PC-9 (cell line): Measurements from ENCODE around the gene DRAP1. TPM values are rescaled to one million over a fixed set of nuclear protein-coding genes. Genes with fewer than 3 reads are reported as not detected.

Experiments
- BruUV-seq: library from RNA; stranded (reverse); fragments of 400-500 nt; replicated peaks from 2 replicates; lab custom pipeline; 2021; lab: Mats Ljungman, UMichigan
- CTCF ChIA-PET: fragments of 300-600 bp; sonication (Branson Sonifier 250); formaldehyde crosslinking; loops from one replicate; lab custom pipeline; 2022; ENCODE audit warnings: antibody characterized with exemption; lab: Charles Lee
- POLR2A ChIA-PET: fragments of 300-600 bp; sonication (Branson Sonifier 250); formaldehyde crosslinking; loops from one replicate; lab custom pipeline; 2022; ENCODE audit warnings: antibody characterized with exemption; ENCODE audit not compliant: unreplicated experiment; lab: Charles Lee
- DNase-seq, 2 experiments: peaks; one replicate each; pipeline versions ENCODE4 v3.0.0 to v3.0.0-alpha.2; 2015 to 2022; ENCODE audit warnings: mixed read lengths in 1 of 2
- H2AFZ ChIP-seq: fragments of 200-600 bp; sonication (generic); 2 replicates; pipeline ENCODE4 v1.8.1; 2017; ENCODE audit warnings: antibody characterized with exemption
- H3F3A ChIP-seq: fragments of 200-600 bp; sonication (generic); 2 replicates; pipeline ENCODE4 v1.8.1; 2017; ENCODE audit warnings: antibody characterized with exemption, mild to moderate bottlenecking, low read depth; ENCODE audit not compliant: insufficient read depth
- H3K27ac ChIP-seq: fragments of 200-600 bp; sonication (generic); 2 replicates; pipeline ENCODE4 v1.6.1; 2016; ENCODE audit warnings: mixed run types
- H3K27me3 ChIP-seq: fragments of 200-600 bp; sonication (generic); 2 replicates; pipeline ENCODE4 v1.6.1; 2016; ENCODE audit warnings: low read depth, mixed run types; ENCODE audit not compliant: insufficient read depth
- H3K36me3 ChIP-seq: fragments of 200-600 bp; sonication (generic); 2 replicates; pipeline ENCODE4 v1.6.1; 2016; ENCODE audit warnings: low read depth, mixed run types
- H3K4me1 ChIP-seq: fragments of 200-600 bp; sonication (generic); replicated peaks from 2 replicates; pipeline ENCODE4 v1.6.1; 2016; ENCODE audit warnings: mixed run types; ENCODE audit not compliant: insufficient read depth
- H3K4me2 ChIP-seq: fragments of 200-600 bp; sonication (generic); 2 replicates; pipeline ENCODE4 v1.6.1; 2017; ENCODE audit warnings: mixed run types
- H3K4me3 ChIP-seq: fragments of 200-600 bp; sonication (generic); 2 replicates; pipeline ENCODE4 v1.6.1; 2016; ENCODE audit warnings: mixed run types
- H3K79me2 ChIP-seq: fragments of 200-600 bp; sonication (generic); 2 replicates; pipeline ENCODE4 v1.6.1; 2017; ENCODE audit warnings: low read depth, mixed run types
- H3K9me2 ChIP-seq: fragments of 200-600 bp; sonication (generic); 2 replicates; pipeline ENCODE4 v1.8.1; 2017; ENCODE audit warnings: mild to moderate bottlenecking; ENCODE audit not compliant: insufficient read depth
- H3K9me3 ChIP-seq: fragments of 200-600 bp; sonication (generic); 2 replicates; pipeline ENCODE4 v1.8.1; 2016; ENCODE audit warnings: low read depth; ENCODE audit not compliant: insufficient read depth
- H4K20me1 ChIP-seq: fragments of 200-600 bp; sonication (generic); 2 replicates; pipeline ENCODE4 v1.8.1; 2017; ENCODE audit not compliant: insufficient read depth
- CTCF ChIP-seq: fragments of 200-600 bp; sonication (generic); conservative IDR thresholded peaks from 2 replicates; pipeline ENCODE4 v1.6.1; 2017; ENCODE audit warnings: mixed run types, antibody characterized with exemption, mild to moderate bottlenecking, moderate library complexity
- EZH2 ChIP-seq: fragments of 200-600 bp; sonication (generic); IDR thresholded peaks from 2 replicates; pipeline ENCODE4 v1.8.0; 2017; ENCODE audit warnings: antibody characterized with exemption, low read depth
- intact Hi-C: fragments of 100-400 bp; cut with micrococcal nuclease; formaldehyde crosslinking; loops from one replicate; pipeline ENCODE4 v1.10.0; 2022; ENCODE audit not compliant: unreplicated experiment
- total RNA-seq: library from RNA; stranded (reverse); gene quantifications from 2 replicates; pipeline ENCODE4 v1.2.3, GENCODE V29; 2021

The DRAP1 gene
- total RNA-seq, 1 experiment from 2014 or later = 220 TPM

GRCh38 chr11:65880027-65880426 is 39.2 kb upstream of the DRAP1 start:
- no peaks in the 10 kb centered on the region; the same call in 1 of the 2 replicates for H3K79me2 ChIP-seq
- H3K4me3 ChIP-seq = no peak overlapping the region
- H2AFZ ChIP-seq = no peak overlapping the region
- no peaks in the 10 kb centered on the region for H3K9me2 ChIP-seq
- no peaks in the 10 kb centered on the region for H3K27me3 ChIP-seq
- H3K4me1 ChIP-seq = no peaks in the 10 kb centered on the region
- H4K20me1 ChIP-seq = no peaks in the 10 kb centered on the region
- DNase-seq = no peak
- ChIA-PET POLR2A (interaction anchor here (0.6 kb wide), 1 partner anchor 40 kb away, joined by 4 read pairs; no protein-coding TSS in a partner anchor), CTCF (interaction anchor here (1.0 kb wide), 1 partner anchor 19 kb away, joined by 4 read pairs; no protein-coding TSS in a partner anchor)
- H3K36me3 ChIP-seq = 0 out of 2 replicates have a peak, but pooled peaks cover 11% of the 10 kb centered on the region
- H3K27ac ChIP-seq = no peak overlapping the region
- H3K4me2 ChIP-seq = no peak overlapping the region
- TF ChIP-seq CTCF = no peak
- TF ChIP-seq EZH2 = no peak
- peaks cover 6% of the 10 kb centered on the region; the same call in 1 of the 2 replicates for H3F3A ChIP-seq
- no peaks in the 10 kb centered on the region for H3K9me3 ChIP-seq
- intact Hi-C loops = loop anchor here (10.0 kb wide), 1 partner anchor 185 kb away; no protein-coding TSS in a partner anchor
- no TSS peak for BruUV-seq

- no peaks in the 10 kb centered on the region for H3K9me2 ChIP-seq
- no peak for DNase-seq
- no peak overlapping the region for H3K4me3 ChIP-seq
- POLR2A ChIA-PET = no interaction called here
- BruUV-seq = no TSS peak
- no peaks in the 10 kb centered on the region for H3K27me3 ChIP-seq
- H3K79me2 ChIP-seq = no peaks in the 10 kb centered on the region; the same call in 1 of the 2 replicates
- H3F3A ChIP-seq = peaks cover 10% of the 10 kb centered on the region; the same call in 1 of the 2 replicates
- H3K4me2 ChIP-seq = no peak overlapping the region
- 0 out of 2 replicates have a peak, but pooled peaks cover 11% of the 10 kb centered on the region for H3K36me3 ChIP-seq
- H4K20me1 ChIP-seq = no peaks in the 10 kb centered on the region
- H3K27ac ChIP-seq = no peak overlapping the region
- H3K9me3 ChIP-seq = no peaks in the 10 kb centered on the region
- CTCF ChIA-PET = interaction anchor here (1.0 kb wide), 1 partner anchor 20 kb away, joined by 4 read pairs; no protein-coding TSS in a partner anchor
- H3K4me1 ChIP-seq = no peaks in the 10 kb centered on the region
- no peak overlapping the region for H2AFZ ChIP-seq
- TF ChIP-seq CTCF (no peak), EZH2 (no peak)
- intact Hi-C loops = loop anchor here (10.0 kb wide), 1 partner anchor 184 kb away; no protein-coding TSS in a partner anchor
Observed at GRCh38 chr11:65880844-65881421, 38.3 kb upstream of the DRAP1 start.

- CTCF ChIA-PET = interaction anchor here (0.7 to 1.1 kb wide), 2 partner anchors 109 to 216 kb away, joined by 3 read pairs; no protein-coding TSS in a partner anchor
- H3K4me3 ChIP-seq = no peak overlapping the region
- H3K27ac ChIP-seq = no peak overlapping the region
- H2AFZ ChIP-seq = no peak overlapping the region
- H3K4me2 ChIP-seq = no peak overlapping the region
- no peak for DNase-seq
- H3F3A ChIP-seq = peaks cover 23% of the 10 kb centered on the region; the same call in 1 of the 2 replicates
- H3K36me3 ChIP-seq = peaks cover 18% of the 10 kb centered on the region; the same call in 1 of the 2 replicates
- H3K9me2 ChIP-seq = no peaks in the 10 kb centered on the region
- intact Hi-C loops = loop anchor here (10.0 kb wide), 1 partner anchor 182 kb away; no protein-coding TSS in a partner anchor
- no TSS peak for BruUV-seq
- peaks cover 10% of the 10 kb centered on the region; the same call in 1 of the 2 replicates for H3K4me1 ChIP-seq
- H4K20me1 ChIP-seq = no peaks in the 10 kb centered on the region
- H3K79me2 ChIP-seq = peaks cover 11% of the 10 kb centered on the region
- H3K27me3 ChIP-seq = no peaks in the 10 kb centered on the region
- no peak for TF ChIP-seq CTCF
- no peak for TF ChIP-seq EZH2
- POLR2A ChIA-PET = interaction anchor here (0.6 kb wide), 1 partner anchor 8 kb away, joined by 5 read pairs; no protein-coding TSS in a partner anchor
- no peaks in the 10 kb centered on the region for H3K9me3 ChIP-seq
Observed at GRCh38 chr11:65882120-65883057, 36.8 kb upstream of the DRAP1 start.
